ENCODE results near the gene ZKSCAN4. TPM values are rescaled to one million over a fixed set of nuclear protein-coding genes. Genes with fewer than 3 reads are reported as not detected.

The ZKSCAN4 gene
- polyA plus RNA-seq, 1 of the 3 experiments (the other 2 are of a cell fraction): 2.9 TPM

- Histone ChIP-seq H3K27ac (ENCODE audit: low read depth in 2 of 2, low read length in 1 of 2) (no peak overlapping the region), H4K20me1 (ENCODE audit: insufficient read depth) (no peaks in the 10 kb centered on the region), H3K36me3 (replicated peaks in 1 of 2; ENCODE audit: control insufficient read depth in 1 of 2, insufficient read depth in 2 of 2, low read length in 1 of 2) (no peaks in the 10 kb centered on the region), H3K9me2 (no peaks in the 10 kb centered on the region), H2AFZ (ENCODE audit: low read depth) (no peak overlapping the region), H3K4me2 (no peak overlapping the region), H3K4me3 (ENCODE audit: low read depth in 2 of 2, low read length in 1 of 2) (no peak overlapping the region), H3K27me3 (ENCODE audit: insufficient read depth) (peaks cover 42% of the 10 kb centered on the region; the same call in 1 of the 2 replicates), H3K4me1 (ENCODE audit: control insufficient read depth in 1 of 2, insufficient read depth in 2 of 2, low read depth in 1 of 2, low read length in 1 of 2) (peaks cover 0 to 12% of the 10 kb centered on the region in 2 experiments; a peak in 2 of 4 replicates), H3F3A (replicated peaks; ENCODE audit: insufficient read depth) (no peaks in the 10 kb centered on the region), H3K9me3 (no peaks in the 10 kb centered on the region), H3K79me2 (ENCODE audit: insufficient read depth) (no peaks in the 10 kb centered on the region), H3K9ac (no peak overlapping the region)
- POLR2A ChIA-PET: no interaction called here
- TF ChIP-seq REST (IDR thresholded peaks at IDR 0.05; ENCODE audit: low read depth, low read length): no peak
- TF ChIP-seq ZBTB33 (IDR thresholded peaks at IDR 0.05; ENCODE audit: borderline replicate concordance, low read depth): no peak
- no peak for TF ChIP-seq SMC3 (IDR thresholded peaks at IDR 0.05; ENCODE audit: low read depth, low read length)
- no peak for TF ChIP-seq TCF12 (IDR thresholded peaks at IDR 0.05)
- no peak for TF ChIP-seq NRF1 (IDR thresholded peaks at IDR 0.05; ENCODE audit: low read depth, low read length)
- no peak for TF ChIP-seq RXRA (IDR thresholded peaks at IDR 0.05; ENCODE audit: borderline replicate concordance, low read depth)
- no peak for TF ChIP-seq EZH2phosphoT487 (IDR thresholded peaks at IDR 0.05; ENCODE audit: borderline replicate concordance, low read depth)
- TF ChIP-seq MXI1 (IDR thresholded peaks at IDR 0.05; ENCODE audit: low read depth, low read length): no peak
- TF ChIP-seq RFX5 (IDR thresholded peaks at IDR 0.05; ENCODE audit: low read length): no peak
- TF ChIP-seq GATA2 (CRISPR knock-in tag; IDR thresholded peaks at IDR 0.05): no peak
- TF ChIP-seq NFIC (IDR thresholded peaks at IDR 0.05; ENCODE audit: borderline replicate concordance): no peak
- TF ChIP-seq TAF1 (IDR thresholded peaks at IDR 0.05; ENCODE audit: borderline replicate concordance, low read depth, low read length): no peak
- no peak for TF ChIP-seq CTCF (IDR thresholded peaks at IDR 0.05)
- TF ChIP-seq USF1 (IDR thresholded peaks at IDR 0.05; ENCODE audit: borderline replicate concordance, low read depth): no peak
- TF ChIP-seq MEF2A (IDR thresholded peaks at IDR 0.05; ENCODE audit: borderline replicate concordance, low read depth): no peak
- TF ChIP-seq GABPA (IDR thresholded peaks at IDR 0.05; ENCODE audit: low read depth): no peak
- no peak for TF ChIP-seq ELF1 (IDR thresholded peaks at IDR 0.05)
- no peak for TF ChIP-seq FOSL2 (IDR thresholded peaks at IDR 0.05; ENCODE audit: borderline replicate concordance, low read depth)
- no peak for TF ChIP-seq MAX (IDR thresholded peaks at IDR 0.05; ENCODE audit: low read depth)
- no peak for TF ChIP-seq EP300 (IDR thresholded peaks at IDR 0.05; ENCODE audit: borderline replicate concordance in 1 of 2, low read depth in 1 of 2, low read length in 1 of 2)
- WGBS (ENCODE audit: low lambda C conversion rate): 23% methylated on average over 1 of the region's 1 CpG
- CTCF ChIA-PET: interaction anchor here (0.7 to 1.2 kb wide), 2 partner anchors 37 to 44 kb away, joined by 3 read pairs; no protein-coding TSS in a partner anchor
- DNase-seq: no peak
These were observed 46.2 kb downstream of the ZKSCAN4 start for GRCh38 chr6:28205879-28206278.

Measured in SK-N-SH (cell line).